Measurements from ENCODE around the gene LGALS12. TPM values are rescaled to one million over a fixed set of nuclear protein-coding genes. Genes with fewer than 3 reads are reported as not detected.

Gene LGALS12
- total and polyA plus RNA-seq, 7 donors: 3.9 to 5.4 TPM; not detected in 5

- TF ChIP-seq, protein P1, sequence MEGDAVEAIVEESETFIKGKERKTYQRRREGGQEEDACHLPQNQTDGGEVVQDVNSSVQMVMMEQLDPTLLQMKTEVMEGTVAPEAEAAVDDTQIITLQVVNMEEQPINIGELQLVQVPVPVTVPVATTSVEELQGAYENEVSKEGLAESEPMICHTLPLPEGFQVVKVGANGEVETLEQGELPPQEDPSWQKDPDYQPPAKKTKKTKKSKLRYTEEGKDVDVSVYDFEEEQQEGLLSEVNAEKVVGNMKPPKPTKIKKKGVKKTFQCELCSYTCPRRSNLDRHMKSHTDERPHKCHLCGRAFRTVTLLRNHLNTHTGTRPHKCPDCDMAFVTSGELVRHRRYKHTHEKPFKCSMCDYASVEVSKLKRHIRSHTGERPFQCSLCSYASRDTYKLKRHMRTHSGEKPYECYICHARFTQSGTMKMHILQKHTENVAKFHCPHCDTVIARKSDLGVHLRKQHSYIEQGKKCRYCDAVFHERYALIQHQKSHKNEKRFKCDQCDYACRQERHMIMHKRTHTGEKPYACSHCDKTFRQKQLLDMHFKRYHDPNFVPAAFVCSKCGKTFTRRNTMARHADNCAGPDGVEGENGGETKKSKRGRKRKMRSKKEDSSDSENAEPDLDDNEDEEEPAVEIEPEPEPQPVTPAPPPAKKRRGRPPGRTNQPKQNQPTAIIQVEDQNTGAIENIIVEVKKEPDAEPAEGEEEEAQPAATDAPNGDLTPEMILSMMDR (IDR thresholded peaks at IDR 0.05): no peak
- TF ChIP-seq EP300 (IDR thresholded peaks at IDR 0.05) (no peak), POLR2A (IDR thresholded peaks at IDR 0.05) (no peak), POLR2AphosphoS5 (IDR thresholded peaks at IDR 0.05) (no peak)
- H3K36me3 ChIP-seq: no peaks in the 10 kb centered on the region
- no peak for DNase-seq
- H3K4me3 ChIP-seq: no peak overlapping the region
- 76 to 88% methylated on average over 4 of the region's 4 CpGs for WGBS, 2 donors
- intact Hi-C loops (cut with DNase I): no loop called here
- H3K27me3 ChIP-seq: no peaks in the 10 kb centered on the region
- H3K4me1 ChIP-seq: peaks cover 0 to 9% (median 7%) of the 10 kb centered on the region in 4 donors
- H3K9me3 ChIP-seq: peaks cover 0 to 7% (median 2%) of the 10 kb centered on the region in 4 donors
- no peak overlapping the region for H3K27ac ChIP-seq
Observed at GRCh38 chr11:63504933-63505586, 824 bp upstream of the LGALS12 start.

GRCh38 chr11:63506876-63507275, 992 bp downstream of the LGALS12 start:
- intact Hi-C loops (cut with DNase I): no loop called here
- TF ChIP-seq POLR2AphosphoS5 (IDR thresholded peaks at IDR 0.05) (no peak), EP300 (IDR thresholded peaks at IDR 0.05) (no peak), POLR2A (IDR thresholded peaks at IDR 0.05) (no peak)
- TF ChIP-seq, protein P1 (IDR thresholded peaks at IDR 0.05): no peak
- no peak for DNase-seq
- Histone ChIP-seq H3K9me3 (no peaks in the 10 kb centered on the region), H3K27ac (no peak overlapping the region), H3K27me3 (no peaks in the 10 kb centered on the region), H3K4me1 (peaks cover 0 to 9% (median 7%) of the 10 kb centered on the region in 4 donors), H3K36me3 (no peaks in the 10 kb centered on the region), H3K4me3 (no peak overlapping the region)
- WGBS, 2 donors: 93 to 98% methylated on average over 2 of the region's 2 CpGs

GRCh38 chr11:63507511-63507910, 1.6 kb downstream of the LGALS12 start:
- intact Hi-C loops (cut with DNase I): no loop called here
- Histone ChIP-seq H3K27me3 (no peaks in the 10 kb centered on the region), H3K9me3 (no peaks in the 10 kb centered on the region), H3K4me3 (no peak overlapping the region), H3K4me1 (peaks cover 0 to 9% (median 7%) of the 10 kb centered on the region in 4 donors), H3K27ac (no peak overlapping the region), H3K36me3 (no peaks in the 10 kb centered on the region)
- DNase-seq: no peak
- no peak for TF ChIP-seq POLR2AphosphoS5 (IDR thresholded peaks at IDR 0.05)
- TF ChIP-seq EP300 (IDR thresholded peaks at IDR 0.05): no peak
- WGBS, 2 donors: 81 to 99% methylated on average over 2 of the region's 2 CpGs

DNA sequence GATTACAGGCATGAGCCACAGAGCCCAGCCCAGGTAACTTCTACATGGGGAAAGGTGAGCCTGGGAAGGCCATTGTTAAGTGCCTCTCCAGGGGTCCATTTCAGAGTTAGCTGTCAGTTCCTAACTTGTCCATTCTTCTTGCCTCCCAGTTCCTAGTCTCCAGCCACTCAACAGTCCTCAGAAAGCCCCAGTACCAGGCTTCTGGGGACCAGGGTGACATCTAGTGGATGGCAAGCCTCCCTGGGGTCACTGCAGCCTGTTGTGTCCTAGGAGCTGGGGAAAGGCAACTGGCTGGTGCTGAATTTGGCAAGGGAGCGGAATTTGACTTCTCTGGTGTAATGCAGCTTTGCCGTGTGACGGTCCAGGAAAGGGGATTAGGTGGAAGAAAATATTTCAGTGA, 2.1 kb downstream of the LGALS12 start:
- 91 to 92% methylated on average over 3 of the region's 3 CpGs for WGBS, 2 donors
- TF ChIP-seq POLR2A (IDR thresholded peaks at IDR 0.05) (no peak), EP300 (IDR thresholded peaks at IDR 0.05) (no peak), POLR2AphosphoS5 (IDR thresholded peaks at IDR 0.05) (no peak)
- TF ChIP-seq, protein P1 (IDR thresholded peaks at IDR 0.05): no peak
- intact Hi-C loops (cut with DNase I): no loop called here
- Histone ChIP-seq H3K27me3 (no peaks in the 10 kb centered on the region), H3K36me3 (no peaks in the 10 kb centered on the region), H3K4me1 (peaks cover 0 to 9% (median 7%) of the 10 kb centered on the region in 4 donors), H3K27ac (no peak overlapping the region), H3K4me3 (no peak overlapping the region), H3K9me3 (no peaks in the 10 kb centered on the region)
- no peak for DNase-seq

- intact Hi-C loops (cut with DNase I): no loop called here
- Histone ChIP-seq H3K27ac (no peak overlapping the region), H3K9me3 (no peaks in the 10 kb centered on the region), H3K27me3 (no peaks in the 10 kb centered on the region), H3K36me3 (no peaks in the 10 kb centered on the region), H3K4me1 (peaks cover 0 to 9% (median 7%) of the 10 kb centered on the region in 4 donors), H3K4me3 (no peak overlapping the region)
- no peak for DNase-seq
- WGBS, 2 donors: 84 to 93% methylated on average over 12 of the region's 12 CpGs
- no peak for TF ChIP-seq EP300 (IDR thresholded peaks at IDR 0.05)
- TF ChIP-seq POLR2A (IDR thresholded peaks at IDR 0.05): no peak
- TF ChIP-seq, protein P1 (IDR thresholded peaks at IDR 0.05): no peak
- no peak for TF ChIP-seq POLR2AphosphoS5 (IDR thresholded peaks at IDR 0.05)
Observed at GRCh38 chr11:63508745-63509144, 2.9 kb downstream of the LGALS12 start.
